Endothelial cell of hepatic sinusoid (primary cell): ENCODE results near the gene CCKAR.
"Not testable (repeated sequence)": the region's sequence is repeated elsewhere in the genome, so short reads cannot be mapped to it uniquely, and the experiment has no call there.

Source experiments
- in situ Hi-C: cut with HindIII; loops from 2 replicates; pipeline ENCODE4 v1.10.0; 2017; ENCODE audit warnings: low sequenced_read_pairs

Gene CCKAR

GRCh38 chr4:26490111-26490959 is at the start of gene CCKAR:
Gene CCKAR (minus strand): TSS chr4:26490484. CDS start chr4:26490267, 217 bp downstream.
- in situ Hi-C loops, result no loop called here

- in situ Hi-C loops, result no loop called here
These were observed 43.4 kb upstream of the CCKAR start for GRCh38 chr4:26533685-26534084.

- in situ Hi-C loops, result no loop called here
These were observed 41.3 kb upstream of the CCKAR start for GRCh38 chr4:26531491-26532116.

- in situ Hi-C loops, result no loop called here
These were observed 39.8 kb upstream of the CCKAR start for GRCh38 chr4:26530099-26530498.

GRCh38 chr4:26529479-26529878 is 39.2 kb upstream of the CCKAR start:
- in situ Hi-C loops, result no loop called here

GRCh38 chr4:26525771-26526150 is 35.5 kb upstream of the CCKAR start:
- in situ Hi-C loops, result no loop called here

GRCh38 chr4:26525136-26525770 is 35.0 kb upstream of the CCKAR start:
- in situ Hi-C loops, result no loop called here

- in situ Hi-C loops, result no loop called here
These were observed 33.7 kb upstream of the CCKAR start for GRCh38 chr4:26524011-26524410.

- in situ Hi-C loops, result no loop called here
These were observed 32.2 kb upstream of the CCKAR start for GRCh38 chr4:26522478-26522877.

GRCh38 chr4:26520728-26521450 is 30.6 kb upstream of the CCKAR start:
- in situ Hi-C loops, result no loop called here

- in situ Hi-C loops, result no loop called here
These were observed 25.7 kb upstream of the CCKAR start for GRCh38 chr4:26515936-26516335.

- in situ Hi-C loops, result no loop called here
These were observed 20.2 kb upstream of the CCKAR start for GRCh38 chr4:26510334-26510964.

- in situ Hi-C loops, result no loop called here
These were observed 19.5 kb upstream of the CCKAR start for GRCh38 chr4:26509681-26510333.

GRCh38 chr4:26507286-26507685 is 17.0 kb upstream of the CCKAR start:
- in situ Hi-C loops, result no loop called here

- in situ Hi-C loops, result no loop called here
These were observed 13.6 kb upstream of the CCKAR start for GRCh38 chr4:26503844-26504243.

GRCh38 chr4:26503427-26503826 is 13.1 kb upstream of the CCKAR start:
- in situ Hi-C loops, result no loop called here

- in situ Hi-C loops, result not testable (repeated sequence)
These were observed 10.3 kb upstream of the CCKAR start for GRCh38 chr4:26500565-26500999.

GRCh38 chr4:26496207-26496783 is 6.0 kb upstream of the CCKAR start:
- in situ Hi-C loops, result no loop called here

- in situ Hi-C loops, result no loop called here
These were observed 3.2 kb upstream of the CCKAR start for GRCh38 chr4:26493461-26493860.
